IMR-90 (cell line): ENCODE data around the gene MAP1A. TPM values are rescaled to one million over a fixed set of nuclear protein-coding genes. Genes with fewer than 3 reads are reported as not detected.

Experiments used
- ATAC-seq: fragments of 200-7000 bp; cut with Tn5 transposase; 2 replicates; pipeline ENCODE4 v1.9.1; 2020; ENCODE audit warnings: low read depth, mild to moderate bottlenecking, moderate library complexity
- BruUV-seq: library from RNA; stranded (reverse); fragments of 400-500 nt; replicated peaks from 2 replicates; lab custom pipeline; 2021; lab: Mats Ljungman, UMichigan
- CTCF ChIA-PET: fragments of 300-600 bp; formaldehyde crosslinking; extraction: SDS; loops from one replicate; lab custom pipeline; 2021; ENCODE audit warnings: antibody characterized with exemption; lab: Yijun Ruan, JAX
- POLR2A ChIA-PET: fragments of 300-600 bp; sonication (Branson Sonifier 250); formaldehyde crosslinking; loops from one replicate; lab custom pipeline; 2022; ENCODE audit warnings: antibody characterized with exemption; ENCODE audit not compliant: unreplicated experiment; lab: Charles Lee
- DNase-seq: peaks from one replicate; pipeline ENCODE4 v3.0.0; 2013
- H2AFZ ChIP-seq: replicated peaks from 2 replicates; pipeline ENCODE3; 2013; ENCODE audit warnings: low read length, mild to moderate bottlenecking; ENCODE audit not compliant: poor library complexity
- H2AK5ac ChIP-seq: 2 replicates; pipeline ENCODE4 v1.6.1; 2013; ENCODE audit warnings: low read depth, low read length, inconsistent platforms
- H2AK9ac ChIP-seq: replicated peaks from 2 replicates; pipeline ENCODE3; 2013; ENCODE audit warnings: mild to moderate bottlenecking, low read depth, low read length, moderate library complexity; ENCODE audit not compliant: poor library complexity
- H2BK120ac ChIP-seq: 2 replicates; pipeline ENCODE4 v1.6.1; 2013; ENCODE audit warnings: low read depth, low read length, inconsistent platforms
- H2BK15ac ChIP-seq: 3 replicates; pipeline ENCODE4 v1.6.1; 2013; ENCODE audit warnings: low read depth, low read length, inconsistent platforms
- H2BK20ac ChIP-seq: 2 replicates; pipeline ENCODE4 v1.6.1; 2013; ENCODE audit warnings: low read depth, mild to moderate bottlenecking, inconsistent platforms, low read length, moderate library complexity
- H2BK5ac ChIP-seq: 2 replicates; pipeline ENCODE4 v1.6.1; 2013; ENCODE audit warnings: mild to moderate bottlenecking, low read depth, low read length, inconsistent platforms; ENCODE audit not compliant: poor library complexity, severe bottlenecking
- H3K14ac ChIP-seq: replicated peaks from 2 replicates; pipeline ENCODE4 v1.6.1; 2013; ENCODE audit warnings: low read depth, low read length, inconsistent platforms
- H3K18ac ChIP-seq: 2 replicates; pipeline ENCODE4 v1.6.1; 2013; ENCODE audit warnings: low read depth, low read length, control low read depth
- H3K23ac ChIP-seq: 2 replicates; pipeline ENCODE4 v1.6.1; 2013; ENCODE audit warnings: low read depth, low read length, inconsistent platforms
- H3K27ac ChIP-seq: 2 replicates; pipeline ENCODE4 v1.5.1; 2013; ENCODE audit warnings: mild to moderate bottlenecking, control low read depth, low read length; ENCODE audit not compliant: insufficient read depth
- H3K27me3 ChIP-seq: 2 replicates; pipeline ENCODE4 v1.6.1; 2013; ENCODE audit warnings: low read length; ENCODE audit not compliant: control insufficient read depth, insufficient read depth
- H3K36me3 ChIP-seq: 2 replicates; pipeline ENCODE4 v1.6.1; 2013; ENCODE audit warnings: low read length, mixed read lengths; ENCODE audit not compliant: control insufficient read depth, insufficient read depth
- H3K4ac ChIP-seq: 2 replicates; pipeline ENCODE4 v1.6.1; 2013; ENCODE audit warnings: low read depth, low read length, inconsistent platforms
- H3K4me1 ChIP-seq: 2 replicates; pipeline ENCODE4 v1.6.1; 2013; ENCODE audit warnings: low read length, mixed read lengths; ENCODE audit not compliant: control insufficient read depth, insufficient read depth
- H3K4me2 ChIP-seq: 2 replicates; pipeline ENCODE4 v1.6.1; 2013; ENCODE audit warnings: low read depth, mild to moderate bottlenecking, control low read depth, low read length, moderate library complexity
- H3K4me3 ChIP-seq: 2 replicates; pipeline ENCODE4 v1.5.1; 2013; ENCODE audit warnings: low read depth, mild to moderate bottlenecking, control low read depth, low read length, moderate library complexity; ENCODE audit not compliant: insufficient read depth
- H3K56ac ChIP-seq: 2 replicates; pipeline ENCODE4 v1.6.1; 2013; ENCODE audit warnings: low read length, inconsistent platforms; ENCODE audit not compliant: insufficient read depth; ENCODE audit errors: extremely low read depth
- H3K79me1 ChIP-seq, 2 experiments: 2 replicates each; pipeline ENCODE4 v1.6.1; 2013; ENCODE audit warnings: low read length in 2 of 2, inconsistent platforms in 1 of 2, low read depth in 1 of 2
- H3K9ac ChIP-seq: 2 replicates; pipeline ENCODE4 v1.6.1; 2013; ENCODE audit warnings: low read depth, low read length, control low read depth
- H3K9me1 ChIP-seq: 2 replicates; pipeline ENCODE4 v1.6.1; 2013; ENCODE audit warnings: low read length, inconsistent platforms; ENCODE audit not compliant: insufficient read depth
- H3K9me3 ChIP-seq: 2 replicates; pipeline ENCODE4 v1.6.1; 2013; ENCODE audit warnings: low read length; ENCODE audit not compliant: control insufficient read depth, insufficient read depth
- H4K20me1 ChIP-seq: 2 replicates; pipeline ENCODE4 v1.6.1; 2013; ENCODE audit warnings: low read length, inconsistent platforms; ENCODE audit not compliant: insufficient read depth
- H4K5ac ChIP-seq: 2 replicates; pipeline ENCODE4 v1.6.1; 2013; ENCODE audit warnings: mild to moderate bottlenecking, low read depth, low read length, control low read depth
- H4K8ac ChIP-seq, 2 experiments: 2 replicates each; pipeline ENCODE4 v1.6.1; 2013; ENCODE audit warnings: low read depth in 2 of 2, low read length in 2 of 2, control low read depth in 1 of 2, inconsistent platforms in 1 of 2
- H4K91ac ChIP-seq: 2 replicates; pipeline ENCODE4 v1.6.1; 2013; ENCODE audit warnings: low read depth, low read length, inconsistent platforms; ENCODE audit not compliant: insufficient read depth
- CEBPB ChIP-seq: IDR thresholded peaks from 2 replicates; pipeline ENCODE4 v1.6.1; 2012; ENCODE audit warnings: low read depth, low read length, improper control_type of control experiment
- ELK1 ChIP-seq: fragments of 150-350 bp; IDR thresholded peaks from 2 replicates; pipeline ENCODE4 v1.6.1; 2016; ENCODE audit warnings: low read depth, mild to moderate bottlenecking, low read length, moderate library complexity, borderline replicate concordance
- MAFK ChIP-seq: IDR thresholded peaks from 2 replicates; pipeline ENCODE4 v1.6.1; 2012; ENCODE audit warnings: low read depth, low read length, improper control_type of control experiment
- MXI1 ChIP-seq: IDR thresholded peaks from 2 replicates; pipeline ENCODE4 v1.6.1; 2012; ENCODE audit warnings: low read depth, mild to moderate bottlenecking, low read length, moderate library complexity, borderline replicate concordance
- NFE2L2 ChIP-seq: fragments of 150-350 bp; IDR thresholded peaks from 2 replicates; pipeline ENCODE4 v1.6.1; 2016; ENCODE audit warnings: low read depth, mild to moderate bottlenecking, low read length
- RAD21 ChIP-seq: IDR thresholded peaks from 2 replicates; pipeline ENCODE4 v1.6.1; 2012; ENCODE audit warnings: low read length, improper control_type of control experiment
- RFX5 ChIP-seq: IDR thresholded peaks from 2 replicates; pipeline ENCODE4 v1.8.0; 2012; ENCODE audit warnings: low read depth, mild to moderate bottlenecking, low read length, moderate library complexity
- WGBS, 2 experiments: methylation state at CpG; one replicate each; pipeline versions ENCODE4 v1.1.5 to v1.1.7; 2013; ENCODE audit warnings: missing lambda C conversion rate in 2 of 2; ENCODE audit not compliant: insufficient read length in 1 of 2; ENCODE audit errors: extremely low coverage in 2 of 2; 5-methylcytosine and 5-hydroxymethylcytosine counted together
- dilution Hi-C: fragments of 300-500 bp; cut with HindIII; formaldehyde crosslinking; loops from one replicate; pipeline ENCODE4 v1.14.3; 2018; ENCODE audit warnings: low sequenced_read_pairs; ENCODE audit not compliant: unreplicated experiment
- in situ Hi-C: fragments of 300-500 bp; cut with MboI; formaldehyde crosslinking; loops from 3 replicates; pipeline ENCODE4 v1.14.3; 2019; ENCODE audit warnings: low sequenced_read_pairs, inconsistent platforms, mixed read lengths
- intact Hi-C: fragments of 100-400 bp; cut with micrococcal nuclease; formaldehyde crosslinking; loops from 2 replicates; pipeline ENCODE4 v1.10.0; 2022
- polyA plus RNA-seq, 3 experiments: library from polyadenylated mRNA; depleted of rRNA; stranded (reverse); fragments of >200 nt; gene quantifications; 2 replicates each; pipeline ENCODE4 v1.2.3, GENCODE V29; 2012; ENCODE audit warnings: low replicate concordance in 1 of 3
- total RNA-seq: library from RNA; depleted of rRNA; stranded (reverse); fragments of >200 nt; gene quantifications from 2 replicates; pipeline ENCODE4 v1.2.3, GENCODE V29; 2012
- TF ChIP-seq, protein P1 (sequence below): conservative IDR thresholded peaks from 2 replicates; pipeline ENCODE4 v1.5.1; 2012; ENCODE audit warnings: mild to moderate bottlenecking, low read depth, low read length, improper control_type of control experiment

The MAP1A gene
- total and polyA plus RNA-seq, 2 of the 4 experiments (the other 2 are of a cell fraction) = 28.7 to 48.2 TPM

DNA sequence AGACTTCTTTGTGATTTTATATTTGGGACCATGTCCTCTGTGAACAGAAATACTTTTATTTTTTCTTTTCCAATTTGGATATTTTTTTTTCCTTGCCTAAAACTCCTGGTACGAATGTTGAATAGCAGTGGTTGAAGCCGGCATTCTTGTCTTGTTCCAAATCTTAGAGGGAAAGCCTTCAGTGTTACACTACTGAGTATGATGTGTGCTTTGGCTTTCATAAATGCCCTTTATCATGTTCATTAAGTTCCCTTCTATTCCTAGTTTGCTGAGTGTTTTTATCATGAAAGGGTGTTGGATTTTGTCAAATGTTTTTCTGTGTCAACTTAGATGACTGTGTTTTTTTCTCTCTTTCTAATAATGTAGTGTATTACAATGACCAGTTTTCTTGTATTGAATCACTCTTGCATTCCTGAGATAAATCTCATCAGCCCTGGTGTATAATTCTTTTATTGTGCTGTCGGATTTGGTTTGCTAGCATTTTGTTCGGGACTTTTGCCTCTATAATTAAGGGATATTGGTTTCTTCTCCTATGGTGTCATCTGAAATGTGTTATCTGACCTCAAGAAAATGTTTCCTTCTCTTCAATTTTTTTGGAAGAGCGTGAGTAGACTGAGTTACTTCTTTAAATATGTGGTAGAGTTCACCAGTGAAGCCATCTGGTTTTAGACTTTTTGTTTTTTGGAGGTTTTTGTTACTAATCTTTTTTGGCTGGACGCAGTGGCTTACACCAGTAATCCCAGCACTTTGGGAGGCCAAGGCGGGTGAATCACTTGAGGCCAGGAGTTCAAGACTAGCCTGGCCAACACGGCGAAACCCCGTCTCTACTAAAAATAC is 33.3 kb downstream of the MAP1A start:
- no peak overlapping the region for H2AK9ac ChIP-seq
- no peak overlapping the region for H2BK5ac ChIP-seq
- ATAC-seq (peak; percentile 64), DNase-seq (peak; percentile 59)
- H3K4me3 ChIP-seq = no peak overlapping the region
- in situ Hi-C loops (no loop called here), dilution Hi-C loops (no loop called here), intact Hi-C loops (no loop called here)
- H3K23ac ChIP-seq = no peak overlapping the region
- H3K9me1 ChIP-seq = no peaks in the 10 kb centered on the region
- H3K56ac ChIP-seq = no peak overlapping the region
- H3K4me1 ChIP-seq = peaks cover 1% of the 10 kb centered on the region; the same call in 1 of the 2 replicates
- H3K36me3 ChIP-seq = no peaks in the 10 kb centered on the region
- no peak overlapping the region for H2BK120ac ChIP-seq
- H3K9me3 ChIP-seq = no peaks in the 10 kb centered on the region
- no peaks in the 10 kb centered on the region for H4K20me1 ChIP-seq
- H3K27ac ChIP-seq = no peak overlapping the region
- no peak overlapping the region for H4K91ac ChIP-seq
- POLR2A ChIA-PET = no interaction called here
- no peak overlapping the region for H2AFZ ChIP-seq
- H4K8ac ChIP-seq = no peak overlapping the region
- no peak overlapping the region for H3K18ac ChIP-seq
- H3K79me1 ChIP-seq = no peaks in the 10 kb centered on the region
- no peak overlapping the region for H2BK15ac ChIP-seq
- no peak overlapping the region for H3K4me2 ChIP-seq
- H3K27me3 ChIP-seq = no peaks in the 10 kb centered on the region
- no peak overlapping the region for H3K14ac ChIP-seq
- H2BK20ac ChIP-seq = no peak overlapping the region
- no peak overlapping the region for H4K5ac ChIP-seq
- no peak overlapping the region for H2AK5ac ChIP-seq
- no peak overlapping the region for H3K4ac ChIP-seq
- no peak overlapping the region for H3K9ac ChIP-seq
- no CpG with 5 or more reads among the region's 10 CpGs for WGBS, 2 experiments
- no peak for TF ChIP-seq MAFK
- no peak for TF ChIP-seq RFX5
- TF ChIP-seq, protein P1, sequence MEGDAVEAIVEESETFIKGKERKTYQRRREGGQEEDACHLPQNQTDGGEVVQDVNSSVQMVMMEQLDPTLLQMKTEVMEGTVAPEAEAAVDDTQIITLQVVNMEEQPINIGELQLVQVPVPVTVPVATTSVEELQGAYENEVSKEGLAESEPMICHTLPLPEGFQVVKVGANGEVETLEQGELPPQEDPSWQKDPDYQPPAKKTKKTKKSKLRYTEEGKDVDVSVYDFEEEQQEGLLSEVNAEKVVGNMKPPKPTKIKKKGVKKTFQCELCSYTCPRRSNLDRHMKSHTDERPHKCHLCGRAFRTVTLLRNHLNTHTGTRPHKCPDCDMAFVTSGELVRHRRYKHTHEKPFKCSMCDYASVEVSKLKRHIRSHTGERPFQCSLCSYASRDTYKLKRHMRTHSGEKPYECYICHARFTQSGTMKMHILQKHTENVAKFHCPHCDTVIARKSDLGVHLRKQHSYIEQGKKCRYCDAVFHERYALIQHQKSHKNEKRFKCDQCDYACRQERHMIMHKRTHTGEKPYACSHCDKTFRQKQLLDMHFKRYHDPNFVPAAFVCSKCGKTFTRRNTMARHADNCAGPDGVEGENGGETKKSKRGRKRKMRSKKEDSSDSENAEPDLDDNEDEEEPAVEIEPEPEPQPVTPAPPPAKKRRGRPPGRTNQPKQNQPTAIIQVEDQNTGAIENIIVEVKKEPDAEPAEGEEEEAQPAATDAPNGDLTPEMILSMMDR = no peak
- TF ChIP-seq RAD21 = no peak
- no peak for TF ChIP-seq ELK1
- no peak for TF ChIP-seq NFE2L2
- no peak for TF ChIP-seq CEBPB
- TF ChIP-seq MXI1 = no peak
- BruUV-seq = no TSS peak
- CTCF ChIA-PET = no interaction called here
